HepG2 (cell line): ENCODE data around the gene STK11. TPM values are rescaled to one million over a fixed set of nuclear protein-coding genes. Genes with fewer than 3 reads are reported as not detected.

Experiments
- ATAC-seq: fragments of 200-7000 bp; cut with Tn5 transposase; 3 replicates; pipeline ENCODE4 v1.9.1; 2020; ENCODE audit warnings: mild to moderate bottlenecking, moderate library complexity
- BruUV-seq: library from RNA; stranded (reverse); fragments of 400-500 nt; replicated peaks from 2 replicates; lab custom pipeline; 2021; lab: Mats Ljungman, UMichigan
- CTCF ChIA-PET: fragments of 300-600 bp; formaldehyde crosslinking; extraction: SDS; loops from one replicate; lab custom pipeline; 2021; ENCODE audit warnings: low total read pairs, inconsistent platforms, low intra/inter-chr PET ratio; lab: Yijun Ruan, JAX
- POLR2A ChIA-PET: fragments of 350-600 bp; sonication (Branson Sonifier 250); formaldehyde crosslinking; loops from one replicate; lab custom pipeline; 2020; ENCODE audit warnings: antibody characterized with exemption, inconsistent platforms; lab: Yijun Ruan, JAX
- DNase-seq: peaks from one replicate; pipeline ENCODE4 v3.0.0-alpha.2; 2015; ENCODE audit warnings: low spot score
- FAIRE-seq: peaks from 3 replicates; lab custom pipeline; 2011; peaks lifted over from hg19 to GRCh38; lab: Jason Lieb, UNC
- H2AFZ ChIP-seq: one replicate; pipeline ENCODE4 v1.6.1; 2011; ENCODE audit warnings: low read length, inconsistent platforms
- H3K27ac ChIP-seq: fragments of 300-600 bp; 3 replicates; pipeline ENCODE4 v1.8.0; 2011; ENCODE audit warnings: mixed run types, mild to moderate bottlenecking, mixed read lengths, low read length, inconsistent platforms; ENCODE audit not compliant: insufficient read depth; ENCODE audit errors: extremely low read length
- H3K27me3 ChIP-seq, 2 experiments: fragments of 200-600 bp in 1 of 2; 2 replicates in 1 of 2; 3 replicates in 1 of 2; pipeline versions ENCODE4 v1.6.0 to v1.8.0; 2011; ENCODE audit warnings: low read length in 2 of 2, mild to moderate bottlenecking in 2 of 2, moderate library complexity in 2 of 2, inconsistent platforms in 1 of 2; ENCODE audit not compliant: insufficient read depth in 2 of 2, control insufficient read depth in 1 of 2
- H3K36me3 ChIP-seq, 2 experiments: fragments of 200-600 bp in 1 of 2; replicated peaks in 1 of 2; 2 replicates in 1 of 2; 3 replicates in 1 of 2; pipeline versions ENCODE4 v1.5.1 to v1.8.0; 2011; ENCODE audit warnings: low read length in 2 of 2, inconsistent platforms in 1 of 2; ENCODE audit not compliant: insufficient read depth in 2 of 2, control insufficient read depth in 1 of 2
- H3K4me1 ChIP-seq: 2 replicates; pipeline ENCODE4 v1.5.1; 2012; ENCODE audit warnings: low read length, inconsistent platforms; ENCODE audit not compliant: insufficient read depth
- H3K4me2 ChIP-seq: 2 replicates; pipeline ENCODE4 v1.6.0; 2011; ENCODE audit warnings: low read depth, low read length, inconsistent platforms
- H3K4me3 ChIP-seq, 3 experiments: fragments of 200-600 bp in 1 of 3; sonication (generic), shearing (Covaris generic) in 1 of 3; replicated peaks in 1 of 3; 2 replicates each; pipeline ENCODE4 v1.5.1; 2011 to 2016; ENCODE audit warnings: low read length in 3 of 3, inconsistent platforms in 2 of 3, low read depth in 2 of 3, mild to moderate bottlenecking in 2 of 3, control low read depth in 1 of 3, mixed read lengths in 1 of 3; ENCODE audit not compliant: insufficient read depth in 1 of 3
- H3K79me2 ChIP-seq: one replicate; pipeline ENCODE4 v1.6.1; 2011; ENCODE audit warnings: low read length, inconsistent platforms; ENCODE audit not compliant: insufficient read depth
- H3K9ac ChIP-seq: 2 replicates; pipeline ENCODE4 v1.6.0; 2011; ENCODE audit warnings: mild to moderate bottlenecking, low read depth, low read length, inconsistent platforms; ENCODE audit not compliant: insufficient read depth
- H3K9me3 ChIP-seq: 2 replicates; pipeline ENCODE4 v1.5.1; 2012; ENCODE audit warnings: mild to moderate bottlenecking, low read length
- H4K20me1 ChIP-seq: 2 replicates; pipeline ENCODE4 v1.6.0; 2011; ENCODE audit warnings: inconsistent platforms, mild to moderate bottlenecking, low read length, moderate library complexity; ENCODE audit not compliant: insufficient read depth
- CBX2 ChIP-seq, 2 experiments: fragments of 200-600 bp in 1 of 2; sonication (generic); formaldehyde crosslinking in 1 of 2; IDR thresholded peaks; 2 replicates each; pipeline versions ENCODE4 v1.7.0 to v1.8.1; 2018 to 2022; ENCODE audit warnings: low read depth in 2 of 2, low read length in 1 of 2, mild to moderate bottlenecking in 1 of 2, missing genetic modification reagents in 1 of 2
- MEIS2 ChIP-seq: sonication (generic); formaldehyde crosslinking; IDR thresholded peaks from 2 replicates; pipeline ENCODE4 v1.9.0; 2021; ENCODE audit warnings: mild to moderate bottlenecking, missing genetic modification reagents
- NAIF1 ChIP-seq: sonication (generic); formaldehyde crosslinking; IDR thresholded peaks from 2 replicates; pipeline ENCODE4 v1.5.0; 2020; ENCODE audit warnings: mild to moderate bottlenecking, missing genetic modification reagents, borderline replicate concordance
- PRMT3 ChIP-seq: sonication (generic); formaldehyde crosslinking; IDR thresholded peaks from 2 replicates; pipeline ENCODE4 v1.8.1; 2022; ENCODE audit warnings: low read depth, mild to moderate bottlenecking, moderate library complexity, missing genetic modification reagents, borderline replicate concordance
- SNAI1 ChIP-seq: sonication (generic); formaldehyde crosslinking; IDR thresholded peaks from 2 replicates; pipeline ENCODE4 v1.5.0; 2020; ENCODE audit warnings: mild to moderate bottlenecking, missing genetic modification reagents, borderline replicate concordance
- SOX6 ChIP-seq, 2 experiments: fragments of 450-650 bp in 1 of 2; sonication (generic) in 1 of 2; formaldehyde crosslinking in 1 of 2; IDR thresholded peaks; 2 replicates each; pipeline versions ENCODE4 v1.4.0 to v1.6.1; 2017 to 2020; ENCODE audit warnings: antibody characterized with exemption in 1 of 2, mild to moderate bottlenecking in 1 of 2, missing genetic modification reagents in 1 of 2
- ZBTB7B ChIP-seq: sonication (generic); formaldehyde crosslinking; IDR thresholded peaks from 2 replicates; pipeline ENCODE4 v1.4.0; 2020; ENCODE audit warnings: missing genetic modification reagents
- ZNF343 ChIP-seq: sonication (generic); formaldehyde crosslinking; IDR thresholded peaks from 2 replicates; pipeline ENCODE4 v1.4.0; 2020; ENCODE audit warnings: mild to moderate bottlenecking, missing genetic modification reagents
- ZNF496 ChIP-seq: sonication (generic); formaldehyde crosslinking; IDR thresholded peaks from 2 replicates; pipeline ENCODE4 v1.8.1; 2023; ENCODE audit warnings: mild to moderate bottlenecking, moderate library complexity, missing genetic modification reagents; ENCODE audit not compliant: insufficient replicate concordance
- ZNF605 ChIP-seq: sonication (generic); formaldehyde crosslinking; IDR thresholded peaks from 2 replicates; pipeline ENCODE4 v1.8.0; 2022; ENCODE audit warnings: mild to moderate bottlenecking, missing genetic modification reagents
- ZNF878 ChIP-seq: sonication (generic); formaldehyde crosslinking; IDR thresholded peaks from 2 replicates; pipeline ENCODE4 v1.8.1; 2023; ENCODE audit warnings: mild to moderate bottlenecking, missing genetic modification reagents, moderate library complexity
- ZNF891 ChIP-seq: sonication (generic); formaldehyde crosslinking; IDR thresholded peaks from 2 replicates; pipeline ENCODE4 v1.5.0; 2020; ENCODE audit warnings: mild to moderate bottlenecking, missing genetic modification reagents
- WGBS: methylation state at CpG from one replicate; pipeline ENCODE4 v1.1.6; 2017; ENCODE audit warnings: low lambda C conversion rate; 5-methylcytosine and 5-hydroxymethylcytosine counted together
- in situ Hi-C: cut with HindIII; loops from 2 replicates; pipeline ENCODE4 v1.10.0; 2017; ENCODE audit warnings: low pct_unique_long_range_greater_than_20kb; ENCODE audit not compliant: extremely low pct_ligation_motif_present
- intact Hi-C: fragments of 100-400 bp; cut with micrococcal nuclease; formaldehyde crosslinking; loops from one replicate; pipeline ENCODE4 v1.10.0; 2022; ENCODE audit not compliant: unreplicated experiment
- polyA plus RNA-seq, 8 experiments: library from polyadenylated mRNA; depleted of rRNA in 3 of 8; stranded (reverse) in 7 of 8; unstranded in 1 of 8; fragments of >200 nt; fragmentation: Illumina TruSeq in 4 of 8; extraction: Trizol in 4 of 8; gene quantifications; 2 replicates each; pipeline versions ENCODE4 v1.2.1 to v1.2.3, GENCODE V29; 2011 to 2016; ENCODE audit warnings: low read depth in 4 of 8, missing spikeins in 1 of 8, mixed read lengths in 1 of 8; ENCODE audit not compliant: insufficient read depth in 1 of 8
- total RNA-seq, 5 experiments: library from RNA; depleted of rRNA; stranded (reverse); fragments of >200 nt; fragmentation: Illumina TruSeq; extraction: Trizol; gene quantifications; 2 replicates each; pipeline ENCODE4 v1.2.3, GENCODE V29; 2016; ENCODE audit warnings: low read depth in 1 of 5
- TF ChIP-seq, protein P1 (sequence below): sonication (generic); formaldehyde crosslinking; IDR thresholded peaks from 2 replicates; pipeline ENCODE4 v1.5.1; 2020; ENCODE audit warnings: mild to moderate bottlenecking, missing genetic modification reagents, moderate library complexity

STK11 gene
- total and polyA plus RNA-seq, 2 of the 13 experiments (the other 11 are each of a cell fraction or from before 2014, with no cell fraction given) = 27.5 to 43.6 TPM

GRCh38 chr19:1267477-1268225 lies 62.1 kb downstream of the STK11 start (continued):
- TF ChIP-seq ZNF605 = 0 out of 2 replicates have a peak, but pooled peaks have one; percentile 31

DNA sequence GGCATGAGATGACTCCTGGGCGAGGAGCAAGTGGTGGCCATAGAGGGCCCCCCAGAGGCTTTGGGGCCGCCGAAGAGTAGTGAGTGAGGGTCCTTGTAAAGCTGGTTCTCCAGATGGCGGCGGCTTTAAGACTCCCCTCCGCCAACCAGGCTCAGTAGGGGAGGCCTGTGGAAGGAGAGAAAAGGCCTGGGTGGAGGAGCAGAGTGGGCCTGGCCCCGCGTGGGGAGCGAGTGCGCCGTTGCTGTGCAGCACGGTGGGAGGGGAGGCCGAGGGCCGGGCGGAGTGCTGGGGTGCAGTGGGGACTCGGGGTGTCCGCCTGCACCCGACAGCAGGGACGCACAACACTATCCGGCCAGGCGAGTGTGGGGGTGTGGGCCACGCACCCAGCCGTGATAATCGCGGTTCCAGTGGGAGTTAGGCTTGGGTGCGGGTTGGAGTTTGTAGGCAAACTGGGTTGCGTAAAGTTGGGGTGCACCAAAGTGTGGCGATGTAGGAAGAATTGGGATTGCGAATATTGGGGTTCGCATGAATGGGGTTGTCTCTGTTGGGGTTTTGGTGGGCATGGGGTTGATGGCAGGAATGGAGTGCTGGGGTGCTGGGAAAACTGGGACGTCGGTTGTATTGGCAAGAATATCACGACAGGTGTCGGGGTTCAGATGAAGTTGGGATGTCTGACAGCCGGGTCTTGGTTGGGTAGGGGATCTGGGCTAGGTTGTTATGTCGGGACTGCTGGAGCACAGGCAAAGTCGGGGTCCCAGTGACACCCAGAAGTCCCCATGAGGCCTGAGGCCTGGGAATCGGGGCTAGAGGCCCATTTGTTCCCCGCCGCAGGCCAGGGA lies 62.9 kb downstream of the STK11 start:
- no peak overlapping the region for H3K9ac ChIP-seq
- WGBS = 74% methylated on average over 36 of the region's 40 CpGs
- ChIA-PET CTCF (interaction anchor here (1.2 to 3.8 kb wide), 2 partner anchors 16 to 25 kb away, joined by 4 to 60 read pairs; no protein-coding TSS in a partner anchor), POLR2A (interaction anchor here (0.5 to 11.5 kb wide), 53 partner anchors 11 to 408 kb away, joined by 3 to 668 read pairs (median 5); partner anchors contain the start of genes ARHGAP45, ATP5F1D, CBARP and CNN2)
- peaks cover 33% of the 10 kb centered on the region for H3K79me2 ChIP-seq
- H3K4me3 ChIP-seq = peak overlapping the region in 2 of 3 experiments; percentile 40 to 53; a peak in 4 of 6 replicates
- H3K4me1 ChIP-seq = peaks cover 76% of the 10 kb centered on the region
- intact Hi-C loops (loop anchor here (1.0 kb wide), 1 partner anchor 24 kb away; no protein-coding TSS in a partner anchor), in situ Hi-C loops (no loop called here)
- peaks cover 31% of the 10 kb centered on the region for H4K20me1 ChIP-seq
- DNase-seq (no peak), ATAC-seq (no peak), FAIRE-seq (no peak)
- no peak overlapping the region for H2AFZ ChIP-seq
- H3K4me2 ChIP-seq = peak overlapping the region; percentile 66
- H3K27ac ChIP-seq = no peak overlapping the region
- peaks cover 13 to 30% of the 10 kb centered on the region in 2 experiments for H3K36me3 ChIP-seq
- H3K27me3 ChIP-seq = no peaks in the 10 kb centered on the region
- no peaks in the 10 kb centered on the region for H3K9me3 ChIP-seq
- no TSS peak for BruUV-seq
- TF ChIP-seq ZBTB7B (CRISPR knock-in tag) (peak; percentile 25; the same call in 1 of the 2 replicates), NAIF1 (no peak), ZNF496 (CRISPR knock-in tag) (no peak), ZNF878 (CRISPR knock-in tag) (no peak), CBX2 (IDR thresholded peaks at IDR 0.05; ENCODE audit: low read depth, low read length) (no peak), CBX2 (CRISPR knock-in tag; IDR thresholded peaks at IDR 0.05; ENCODE audit: low read depth) (no peak), ZNF343 (CRISPR knock-in tag) (no peak), PRMT3 (CRISPR knock-in tag) (no peak), MEIS2 (CRISPR knock-in tag) (no peak), SOX6 (IDR thresholded peaks at IDR 0.05) (no peak), SOX6 (CRISPR knock-in tag; IDR thresholded peaks at IDR 0.05) (no peak), ZNF891 (CRISPR knock-in tag) (no peak), SNAI1 (CRISPR knock-in tag) (no peak)
- TF ChIP-seq, protein P1, sequence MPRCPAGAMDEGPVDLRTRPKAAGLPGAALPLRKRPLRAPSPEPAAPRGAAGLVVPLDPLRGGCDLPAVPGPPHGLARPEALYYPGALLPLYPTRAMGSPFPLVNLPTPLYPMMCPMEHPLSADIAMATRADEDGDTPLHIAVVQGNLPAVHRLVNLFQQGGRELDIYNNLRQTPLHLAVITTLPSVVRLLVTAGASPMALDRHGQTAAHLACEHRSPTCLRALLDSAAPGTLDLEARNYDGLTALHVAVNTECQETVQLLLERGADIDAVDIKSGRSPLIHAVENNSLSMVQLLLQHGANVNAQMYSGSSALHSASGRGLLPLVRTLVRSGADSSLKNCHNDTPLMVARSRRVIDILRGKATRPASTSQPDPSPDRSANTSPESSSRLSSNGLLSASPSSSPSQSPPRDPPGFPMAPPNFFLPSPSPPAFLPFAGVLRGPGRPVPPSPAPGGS (CRISPR knock-in tag) = no peak
